Measurements from ENCODE around the gene AHNAK. TPM values are rescaled to one million over a fixed set of nuclear protein-coding genes. Genes with fewer than 3 reads are reported as not detected.
A peak's percentile ranks its signal among the peaks of the same experiment; 100 is the strongest.

Gene AHNAK
- total RNA-seq, 4 donors from 2014 or later = 571 to 1,016 (median 697) TPM

DNA sequence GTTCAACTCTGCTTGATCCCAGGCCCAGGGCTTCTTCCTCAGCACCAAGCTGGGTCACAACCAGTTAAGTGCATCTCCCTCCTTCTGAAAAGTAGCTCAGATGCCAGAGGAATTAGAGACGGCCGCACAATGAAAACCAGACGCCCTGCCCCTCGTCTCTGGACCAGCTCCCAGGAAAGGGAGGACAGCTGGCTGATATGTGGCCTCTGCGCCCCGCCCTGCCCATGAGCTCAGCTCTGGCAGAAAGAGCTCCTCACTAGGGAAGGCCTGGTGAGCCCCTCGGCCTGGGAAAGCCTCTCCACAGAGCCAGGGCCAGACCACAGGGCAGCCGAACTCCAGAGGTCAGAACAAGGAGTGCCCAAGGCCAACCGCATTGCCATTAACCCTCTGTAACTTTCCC, 145.8 kb downstream of the AHNAK start:
- TF ChIP-seq CTCF (IDR thresholded peaks at IDR 0.05) (no peak), POLR2A (IDR thresholded peaks at IDR 0.05) (no peak)
- peak in 2 of 3 donors; percentile 65 to 66 for DNase-seq
- Histone ChIP-seq H3K4me1 (peaks cover 0 to 48% (median 1%) of the 10 kb centered on the region in 4 donors), H3K4me3 (no peak overlapping the region), H3K27ac (peak overlapping the region; percentile 36 to 80 (median 68)), H3K36me3 (no peaks in the 10 kb centered on the region), H3K9me3 (no peaks in the 10 kb centered on the region), H3K27me3 (no peaks in the 10 kb centered on the region)

- Histone ChIP-seq H3K9me3 (no peaks in the 10 kb centered on the region), H3K4me1 (peaks cover 0 to 51% (median 1%) of the 10 kb centered on the region in 4 donors), H3K36me3 (no peaks in the 10 kb centered on the region), H3K27me3 (no peaks in the 10 kb centered on the region), H3K4me3 (no peak overlapping the region), H3K27ac (peak overlapping the region; percentile 30 to 80 (median 68))
- no peak for DNase-seq
- TF ChIP-seq POLR2A (IDR thresholded peaks at IDR 0.05) (no peak), CTCF (IDR thresholded peaks at IDR 0.05) (no peak)
Observed at GRCh38 chr11:62400281-62400680, 146.3 kb downstream of the AHNAK start.

DNA sequence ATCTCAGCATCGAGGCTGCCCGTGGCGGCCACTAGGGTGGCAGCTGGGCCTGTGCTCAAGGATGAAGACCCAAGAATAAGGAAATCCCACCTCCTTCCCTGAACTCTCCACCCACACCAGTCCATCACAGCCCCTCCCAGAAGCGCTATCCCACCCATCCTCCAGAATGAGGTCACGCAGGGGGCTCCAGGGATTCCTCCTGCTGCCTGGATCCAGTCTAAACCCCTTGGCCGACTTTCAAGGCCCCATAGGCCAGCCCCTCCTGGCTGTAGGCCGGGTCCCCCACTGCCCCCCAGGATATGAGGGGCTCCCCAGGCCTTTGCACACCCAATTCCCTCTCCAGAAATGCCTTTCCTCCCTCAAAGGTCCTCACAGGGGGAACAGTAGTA, 146.7 kb downstream of the AHNAK start:
- Histone ChIP-seq H3K4me1 (peaks cover 0 to 53% (median 1%) of the 10 kb centered on the region in 4 donors), H3K27me3 (no peaks in the 10 kb centered on the region), H3K9me3 (no peaks in the 10 kb centered on the region), H3K27ac (peak overlapping the region; percentile 30 to 80 (median 68)), H3K36me3 (no peaks in the 10 kb centered on the region), H3K4me3 (no peak overlapping the region)
- TF ChIP-seq POLR2A (IDR thresholded peaks at IDR 0.05) (no peak), CTCF (IDR thresholded peaks at IDR 0.05) (no peak)
- no peak for DNase-seq

DNA sequence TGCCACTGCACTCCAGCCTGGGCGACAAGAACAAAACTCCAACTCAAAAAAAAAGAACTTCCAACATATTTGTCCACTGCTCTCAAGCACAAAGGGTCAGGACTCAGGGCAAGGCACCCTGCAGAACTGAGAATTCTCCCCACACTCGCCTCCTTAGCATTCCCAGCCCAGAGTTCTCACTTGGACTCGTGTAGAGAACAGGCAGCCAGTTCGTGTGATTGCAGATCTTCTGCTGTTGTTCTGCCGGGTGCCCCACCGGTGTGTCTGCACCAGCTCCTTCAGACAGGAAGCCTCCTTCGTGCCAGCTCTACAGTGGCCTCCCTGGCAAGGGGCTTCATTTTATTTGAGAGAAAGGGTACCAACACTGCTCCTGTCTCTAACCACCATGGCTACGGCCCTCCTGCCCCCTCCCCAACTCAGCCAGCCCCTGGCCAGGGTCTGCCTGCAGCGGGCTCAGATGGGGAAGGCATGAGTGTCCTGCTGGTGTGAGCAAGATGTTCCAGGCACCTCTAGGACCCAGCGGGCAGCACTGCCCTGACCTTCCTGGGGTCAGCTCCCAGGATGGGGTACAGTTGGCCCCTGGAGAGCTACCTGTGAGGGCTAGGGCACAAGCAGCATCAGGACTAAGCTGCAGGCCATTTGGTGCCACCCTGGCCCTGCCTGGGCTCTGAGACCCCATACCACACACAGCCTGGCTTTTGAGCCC, 147.3 kb downstream of the AHNAK start:
- no peaks in the 10 kb centered on the region for H3K36me3 ChIP-seq
- no peaks in the 10 kb centered on the region for H3K27me3 ChIP-seq
- H3K9me3 ChIP-seq = no peaks in the 10 kb centered on the region
- H3K4me1 ChIP-seq = peaks cover 0 to 53% (median 1%) of the 10 kb centered on the region in 4 donors
- TF ChIP-seq POLR2A (IDR thresholded peaks at IDR 0.05) (no peak), CTCF (IDR thresholded peaks at IDR 0.05) (no peak)
- no peak overlapping the region for H3K4me3 ChIP-seq
- peak overlapping the region; percentile 30 to 80 (median 68) for H3K27ac ChIP-seq
- DNase-seq = no peak

DNA sequence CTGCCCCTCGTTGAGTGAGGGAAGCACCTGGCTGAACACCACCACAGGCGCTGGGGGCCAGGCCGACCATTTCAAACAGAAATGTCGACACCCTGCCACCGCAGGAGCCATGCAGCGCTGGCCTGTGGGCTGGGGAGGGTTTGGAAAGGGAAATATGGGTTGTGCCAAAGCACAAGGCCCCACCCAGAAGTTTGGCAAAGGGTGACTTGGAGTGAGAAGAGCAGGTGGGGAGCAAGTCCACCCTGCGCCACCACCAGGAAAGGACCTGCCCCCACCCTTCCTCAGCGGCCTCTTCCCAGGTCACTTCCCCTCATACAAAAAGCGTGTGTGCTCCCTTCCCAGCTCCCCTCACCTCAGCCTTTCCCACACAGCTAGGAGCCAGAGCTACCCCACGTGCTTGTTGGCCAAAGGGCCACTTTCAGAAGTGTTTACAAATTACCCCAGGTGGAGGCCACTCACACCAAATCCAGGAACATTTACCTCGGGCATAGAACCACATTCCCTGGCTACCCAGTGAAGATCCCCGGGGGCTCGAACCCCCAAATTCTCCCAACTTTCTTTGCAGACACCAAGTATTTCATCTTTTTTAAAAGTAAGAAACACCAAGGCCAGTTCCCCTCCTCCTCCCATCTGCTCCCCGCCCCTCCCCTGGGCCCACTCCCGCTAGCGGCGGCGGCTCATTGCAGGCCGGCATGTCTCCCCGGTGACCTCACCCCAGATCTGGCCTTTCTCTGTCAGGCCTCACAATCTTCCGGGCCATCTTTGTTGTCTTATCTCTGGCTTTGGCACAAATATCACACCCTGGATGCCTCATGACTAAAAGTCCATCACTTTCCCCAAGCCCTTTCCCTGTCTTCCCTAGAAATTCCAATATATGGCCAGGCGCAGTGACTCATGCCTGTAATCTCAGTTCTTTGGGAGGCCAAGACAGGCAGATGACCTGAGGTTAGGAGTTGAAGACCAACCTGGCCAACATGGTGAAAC, 148.3 kb downstream of the AHNAK start:
- Histone ChIP-seq H3K4me1 (peaks cover 0 to 53% (median 1%) of the 10 kb centered on the region in 4 donors), H3K4me3 (no peak overlapping the region), H3K27me3 (no peaks in the 10 kb centered on the region), H3K36me3 (no peaks in the 10 kb centered on the region), H3K27ac (peak overlapping the region in 3 of 4 donors; percentile 7 to 80 (median 40)), H3K9me3 (no peaks in the 10 kb centered on the region)
- DNase-seq = no peak
- no peak for TF ChIP-seq POLR2A (IDR thresholded peaks at IDR 0.05)
- TF ChIP-seq CTCF (IDR thresholded peaks at IDR 0.05) = no peak

Data from Peyer's patch (tissue), 4 donors.